Esophagus squamous epithelium (tissue), 5 donors: Measurements from ENCODE around the gene MAS1L. TPM values are rescaled to one million over a fixed set of nuclear protein-coding genes. Genes with fewer than 3 reads are reported as not detected.

ENCODE experiments used
- DNase-seq: peaks from one replicate; lab custom pipeline; 2025; lab: John Stamatoyannopoulos, UW
- H3K27ac ChIP-seq, 4 donors: fragments of 200-600 bp; sonication (generic); one replicate each; pipeline ENCODE4 v1.5.1; 2016 to 2019; ENCODE audit warnings: mild to moderate bottlenecking in 1 of 4
- H3K27me3 ChIP-seq, 4 donors: fragments of 200-600 bp; sonication (generic); 1 replicate in 3 of 4; 2 replicates in 1 of 4; pipeline versions ENCODE4 v1.5.1 to v1.6.0; 2017 to 2021; ENCODE audit warnings: antibody characterized with exemption in 1 of 4
- H3K36me3 ChIP-seq, 3 donors: fragments of 200-600 bp; sonication (generic); one replicate each; pipeline ENCODE4 v1.5.1; 2016 to 2019
- H3K4me1 ChIP-seq, 3 donors: fragments of 200-600 bp; sonication (generic); one replicate each; pipeline ENCODE4 v1.5.1; 2017 to 2019
- H3K4me3 ChIP-seq, 4 donors: fragments of 200-600 bp; sonication (generic); 1 replicate in 3 of 4; 2 replicates in 1 of 4; pipeline ENCODE4 v1.5.1; 2016 to 2019; ENCODE audit warnings: mild to moderate bottlenecking in 2 of 4, moderate library complexity in 1 of 4
- H3K9me3 ChIP-seq, 3 donors: fragments of 200-600 bp; sonication (generic); one replicate each; pipeline ENCODE4 v1.5.1; 2016 to 2019
- POLR2A ChIP-seq, 4 donors: fragments of 450-650 bp; IDR thresholded peaks; one replicate each; pipeline ENCODE4 v1.6.1; 2017; ENCODE audit warnings: antibody characterized with exemption in 4 of 4, mild to moderate bottlenecking in 4 of 4, moderate library complexity in 3 of 4
- WGBS, 2 donors: methylation state at CpG; one replicate each; pipeline ENCODE4 v1.1.5; 2018; 5-methylcytosine and 5-hydroxymethylcytosine counted together
- intact Hi-C: fragments of 100-400 bp; cut with DNase I; formaldehyde crosslinking; loops from one replicate; pipeline ENCODE4 v1.15.0; 2022
- total RNA-seq, 4 donors: library from RNA; depleted of rRNA; stranded (reverse); fragments of >200 nt; gene quantifications; one replicate each; pipeline ENCODE4 v1.1.0, GENCODE V29; 2016
- TF ChIP-seq, protein P1 (sequence below), 6 experiments: fragments of 450-650 bp in 4 of 6; fragments of 200-600 bp in 2 of 6; sonication (generic) in 2 of 6; IDR thresholded peaks; one replicate each; pipeline ENCODE4 v1.5.1; 2016 to 2019; ENCODE audit warnings: antibody characterized with exemption in 6 of 6, mild to moderate bottlenecking in 4 of 6, moderate library complexity in 4 of 6
- donor health status: DM: yes; HTN: yes; CAD: no.

MAS1L gene
- total RNA-seq, 4 donors from 2014 or later: not detected

DNA sequence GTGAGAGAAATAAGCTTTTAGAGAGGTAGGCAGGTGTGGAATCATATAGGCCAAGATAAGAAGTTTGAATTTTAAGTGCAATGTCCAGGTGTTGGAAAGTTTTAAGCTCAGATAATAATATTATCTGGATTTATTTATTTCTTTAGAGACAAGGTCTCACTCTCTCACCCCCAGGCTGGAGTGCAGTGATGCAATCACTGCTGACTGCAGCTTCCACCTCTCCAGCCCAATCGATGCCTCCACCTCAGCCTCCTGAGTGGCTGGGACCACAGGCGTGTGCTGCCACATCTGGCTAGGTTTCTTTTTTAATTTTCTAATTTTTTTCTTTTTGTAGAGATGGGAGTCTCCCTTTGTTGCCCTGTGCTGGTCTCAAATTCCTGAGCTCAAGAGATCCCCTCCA, 5.5 kb upstream of the MAS1L start:
- H3K4me1 ChIP-seq: no peaks in the 10 kb centered on the region
- no peak overlapping the region for H3K27ac ChIP-seq
- WGBS, 2 donors: 35 to 73% methylated on average over 2 of the region's 2 CpGs
- H3K4me3 ChIP-seq: no peak overlapping the region
- no peak for DNase-seq
- no peaks in the 10 kb centered on the region for H3K36me3 ChIP-seq
- intact Hi-C loops: no loop called here
- TF ChIP-seq, protein P1, sequence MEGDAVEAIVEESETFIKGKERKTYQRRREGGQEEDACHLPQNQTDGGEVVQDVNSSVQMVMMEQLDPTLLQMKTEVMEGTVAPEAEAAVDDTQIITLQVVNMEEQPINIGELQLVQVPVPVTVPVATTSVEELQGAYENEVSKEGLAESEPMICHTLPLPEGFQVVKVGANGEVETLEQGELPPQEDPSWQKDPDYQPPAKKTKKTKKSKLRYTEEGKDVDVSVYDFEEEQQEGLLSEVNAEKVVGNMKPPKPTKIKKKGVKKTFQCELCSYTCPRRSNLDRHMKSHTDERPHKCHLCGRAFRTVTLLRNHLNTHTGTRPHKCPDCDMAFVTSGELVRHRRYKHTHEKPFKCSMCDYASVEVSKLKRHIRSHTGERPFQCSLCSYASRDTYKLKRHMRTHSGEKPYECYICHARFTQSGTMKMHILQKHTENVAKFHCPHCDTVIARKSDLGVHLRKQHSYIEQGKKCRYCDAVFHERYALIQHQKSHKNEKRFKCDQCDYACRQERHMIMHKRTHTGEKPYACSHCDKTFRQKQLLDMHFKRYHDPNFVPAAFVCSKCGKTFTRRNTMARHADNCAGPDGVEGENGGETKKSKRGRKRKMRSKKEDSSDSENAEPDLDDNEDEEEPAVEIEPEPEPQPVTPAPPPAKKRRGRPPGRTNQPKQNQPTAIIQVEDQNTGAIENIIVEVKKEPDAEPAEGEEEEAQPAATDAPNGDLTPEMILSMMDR (IDR thresholded peaks at IDR 0.05): no peak
- TF ChIP-seq POLR2A (IDR thresholded peaks at IDR 0.05): no peak
- no peaks in the 10 kb centered on the region for H3K27me3 ChIP-seq
- no peaks in the 10 kb centered on the region for H3K9me3 ChIP-seq

DNA sequence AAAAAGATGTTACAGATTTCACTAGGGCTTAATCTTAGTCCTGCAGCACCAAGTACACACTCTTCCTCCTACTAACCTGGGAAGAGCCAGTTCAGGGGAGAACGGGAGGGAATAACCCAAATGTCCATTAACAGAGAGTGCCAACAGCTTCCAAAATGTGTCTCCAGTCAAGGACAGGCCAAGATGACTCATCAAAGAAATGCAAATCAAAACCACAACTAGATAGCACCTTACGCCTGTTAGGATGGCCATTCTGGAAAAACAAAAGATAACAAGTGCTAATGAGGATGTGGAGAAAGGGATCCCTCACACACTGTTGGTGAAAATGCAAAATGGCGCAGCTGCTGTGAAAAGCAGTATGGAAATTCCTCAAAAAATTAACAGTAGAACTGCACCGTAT, 3.8 kb upstream of the MAS1L start:
- Histone ChIP-seq H3K4me1 (no peaks in the 10 kb centered on the region), H3K9me3 (no peaks in the 10 kb centered on the region), H3K4me3 (no peak overlapping the region), H3K27ac (no peak overlapping the region), H3K36me3 (no peaks in the 10 kb centered on the region), H3K27me3 (no peaks in the 10 kb centered on the region)
- TF ChIP-seq POLR2A (IDR thresholded peaks at IDR 0.05): no peak
- TF ChIP-seq, protein P1 (IDR thresholded peaks at IDR 0.05): no peak
- DNase-seq: no peak
- 81 to 83% methylated on average over 3 to 4 of the region's 4 CpGs for WGBS, 2 donors
- intact Hi-C loops: no loop called here

DNA sequence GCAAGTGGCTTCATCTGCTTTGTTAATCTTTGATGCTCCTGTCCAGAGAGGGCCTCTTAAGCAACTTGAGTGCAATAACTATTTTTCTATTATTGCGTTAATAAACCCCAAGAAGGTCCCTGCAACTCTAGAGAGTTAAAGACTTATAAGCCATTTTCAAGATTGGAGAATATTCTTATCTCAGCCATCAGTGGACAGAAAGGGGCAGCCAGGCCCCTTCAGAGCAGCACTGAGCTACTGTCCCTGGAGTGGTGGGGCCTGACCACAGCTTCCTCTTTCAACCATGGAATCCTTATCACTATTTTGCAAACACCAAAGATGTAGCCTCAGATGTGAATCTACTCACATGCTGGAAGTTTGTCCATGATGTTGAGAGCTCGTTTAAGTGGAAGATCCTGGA, 2.8 kb upstream of the MAS1L start:
- Histone ChIP-seq H3K9me3 (no peaks in the 10 kb centered on the region), H3K27me3 (no peaks in the 10 kb centered on the region), H3K4me3 (no peak overlapping the region), H3K36me3 (no peaks in the 10 kb centered on the region), H3K27ac (no peak overlapping the region), H3K4me1 (no peaks in the 10 kb centered on the region)
- intact Hi-C loops: no loop called here
- DNase-seq: no peak
- WGBS, 2 donors: 53 to 64% methylated on average over 2 of the region's 2 CpGs
- TF ChIP-seq, protein P1 (IDR thresholded peaks at IDR 0.05): no peak
- TF ChIP-seq POLR2A (IDR thresholded peaks at IDR 0.05): no peak

DNA sequence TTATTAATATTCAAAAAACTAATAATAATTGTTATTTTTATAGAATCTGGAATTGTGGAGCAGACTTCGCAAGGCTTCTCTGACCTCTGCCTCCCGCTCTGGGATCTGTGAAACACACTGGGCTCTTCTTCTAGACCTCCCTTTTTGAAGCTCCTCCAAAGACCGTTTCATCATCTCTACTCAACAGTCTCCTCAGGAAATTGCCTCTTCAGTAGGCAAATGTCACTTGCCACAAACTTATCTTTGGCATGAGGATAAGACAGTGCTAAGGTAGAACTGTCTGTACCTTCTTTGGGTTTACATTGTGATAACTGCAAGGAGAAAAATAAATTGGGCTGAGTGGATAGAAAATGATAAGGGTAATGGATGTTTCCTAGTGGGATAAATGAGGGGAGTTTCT, 2.3 kb upstream of the MAS1L start:
- intact Hi-C loops: no loop called here

DNA sequence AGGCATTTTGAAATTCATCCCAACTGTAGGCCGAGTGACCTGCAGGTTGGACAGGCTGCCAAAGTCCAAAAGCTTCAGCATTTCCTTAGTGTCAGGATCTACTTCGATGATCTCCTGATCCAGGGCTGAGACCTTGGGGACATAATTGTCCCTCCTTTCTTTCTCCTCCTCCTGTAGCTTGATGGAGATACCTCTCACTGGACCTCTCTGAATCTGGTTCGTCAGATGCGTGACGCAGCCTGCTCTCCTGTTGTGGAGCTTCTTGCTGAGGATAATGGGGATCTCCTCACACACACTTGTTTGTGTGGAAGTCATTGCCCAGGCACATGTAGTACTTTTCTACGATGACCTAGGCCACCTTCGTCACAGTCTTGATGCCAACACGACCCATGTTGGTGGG, 1.5 kb upstream of the MAS1L start:
- no peaks in the 10 kb centered on the region for H3K4me1 ChIP-seq
- TF ChIP-seq, protein P1 (IDR thresholded peaks at IDR 0.05): no peak
- no peak for TF ChIP-seq POLR2A (IDR thresholded peaks at IDR 0.05)
- no peak for DNase-seq
- no peak overlapping the region for H3K27ac ChIP-seq
- WGBS, 2 donors: 86 to 92% methylated on average over 8 of the region's 8 CpGs
- no peaks in the 10 kb centered on the region for H3K9me3 ChIP-seq
- H3K4me3 ChIP-seq: no peak overlapping the region
- no peaks in the 10 kb centered on the region for H3K36me3 ChIP-seq
- intact Hi-C loops: no loop called here
- H3K27me3 ChIP-seq: no peaks in the 10 kb centered on the region

More for the DNA sequence above, 2.3 kb upstream of the MAS1L start:
- Histone ChIP-seq H3K4me1 (no peaks in the 10 kb centered on the region), H3K36me3 (no peaks in the 10 kb centered on the region), H3K27ac (no peak overlapping the region), H3K4me3 (no peak overlapping the region), H3K27me3 (no peaks in the 10 kb centered on the region), H3K9me3 (no peaks in the 10 kb centered on the region)
- DNase-seq: no peak
- WGBS, 2 donors: 75 to 76% methylated on average over 3 of the region's 3 CpGs
- TF ChIP-seq POLR2A (IDR thresholded peaks at IDR 0.05): no peak
- TF ChIP-seq, protein P1 (IDR thresholded peaks at IDR 0.05): no peak
